ENCODE results near the gene SGPP1. TPM values are rescaled to one million over a fixed set of nuclear protein-coding genes. Genes with fewer than 3 reads are reported as not detected.
"Not testable (repeated sequence)": the region's sequence is repeated elsewhere in the genome, so short reads cannot be mapped to it uniquely, and the experiment has no call there.

Gene SGPP1, protein sequence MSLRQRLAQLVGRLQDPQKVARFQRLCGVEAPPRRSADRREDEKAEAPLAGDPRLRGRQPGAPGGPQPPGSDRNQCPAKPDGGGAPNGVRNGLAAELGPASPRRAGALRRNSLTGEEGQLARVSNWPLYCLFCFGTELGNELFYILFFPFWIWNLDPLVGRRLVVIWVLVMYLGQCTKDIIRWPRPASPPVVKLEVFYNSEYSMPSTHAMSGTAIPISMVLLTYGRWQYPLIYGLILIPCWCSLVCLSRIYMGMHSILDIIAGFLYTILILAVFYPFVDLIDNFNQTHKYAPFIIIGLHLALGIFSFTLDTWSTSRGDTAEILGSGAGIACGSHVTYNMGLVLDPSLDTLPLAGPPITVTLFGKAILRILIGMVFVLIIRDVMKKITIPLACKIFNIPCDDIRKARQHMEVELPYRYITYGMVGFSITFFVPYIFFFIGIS
- 15.1 TPM for total RNA-seq

GRCh38 chr14:63727736-63728728 is at the start of gene SGPP1:
Gene SGPP1, minus strand, starts transcription at chr14:63728065. Its CDS starts 121 bp downstream, at chr14:63727944.
- peak; percentile 56 to 90 (median 88) for DNase-seq (ENCODE audit: low read depth in 2 of 3, low spot score in 2 of 3)

- no peak for DNase-seq (ENCODE audit: low read depth in 2 of 3, low spot score in 2 of 3)
Observed at GRCh38 chr14:63777024-63777423, 49.2 kb upstream of the SGPP1 start.

- DNase-seq (ENCODE audit: low read depth in 2 of 3, low spot score in 2 of 3): no peak
Observed at GRCh38 chr14:63773504-63773903, 45.6 kb upstream of the SGPP1 start.

GRCh38 chr14:63770187-63770807 is 42.4 kb upstream of the SGPP1 start:
- DNase-seq (ENCODE audit: low read depth in 2 of 3, low spot score in 2 of 3): peak; percentile 25 to 81 (median 51)

DNA sequence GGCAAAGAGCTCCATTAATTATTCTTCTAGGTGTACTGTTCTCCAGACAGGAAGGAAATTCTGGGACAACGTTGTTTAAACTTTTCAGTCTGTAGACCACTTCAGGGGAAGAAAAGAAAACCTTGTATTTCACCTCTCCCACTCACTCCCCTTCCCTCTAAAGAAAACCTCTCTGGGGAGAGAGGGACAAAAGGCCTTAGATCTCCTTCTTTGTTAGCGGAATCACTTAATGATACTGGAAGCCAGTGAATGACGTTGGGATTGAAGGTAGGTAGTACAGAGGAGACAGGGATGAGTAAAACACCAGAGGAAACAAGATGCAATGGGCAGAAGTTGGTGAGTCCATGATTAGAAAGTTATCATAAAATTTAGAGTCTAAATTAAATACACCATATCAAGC is 38.7 kb upstream of the SGPP1 start:
- no peak for DNase-seq (ENCODE audit: low read depth in 2 of 3, low spot score in 2 of 3)

- no peak for DNase-seq (ENCODE audit: low read depth in 2 of 3, low spot score in 2 of 3)
Observed at GRCh38 chr14:63764620-63765139, 36.8 kb upstream of the SGPP1 start.

DNA sequence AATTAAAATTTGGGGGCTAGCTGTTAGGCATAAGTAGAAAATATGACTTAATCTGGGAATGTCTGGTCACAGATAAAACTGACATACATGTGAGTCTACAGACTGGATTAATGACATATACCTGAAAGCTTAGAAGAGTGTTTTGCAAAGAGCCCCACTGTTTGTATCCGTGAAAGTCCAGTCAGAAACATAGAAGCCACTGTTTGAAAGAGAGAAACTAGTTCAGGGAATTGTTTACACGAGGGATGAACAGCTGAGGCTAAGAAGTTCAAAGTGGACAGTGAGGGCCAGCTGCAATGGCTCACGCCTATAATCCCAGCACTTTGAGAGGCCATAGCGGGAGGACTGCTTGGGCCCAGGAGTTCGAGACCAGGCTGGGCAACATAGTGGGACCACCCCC is 36.2 kb upstream of the SGPP1 start:
- DNase-seq (ENCODE audit: low read depth in 2 of 3, low spot score in 2 of 3): no peak

GRCh38 chr14:63761351-63762117 is 33.7 kb upstream of the SGPP1 start:
- DNase-seq (ENCODE audit: low read depth in 2 of 3, low spot score in 2 of 3): no peak

GRCh38 chr14:63760014-63760413 is 32.1 kb upstream of the SGPP1 start:
- no peak for DNase-seq (ENCODE audit: low read depth in 2 of 3, low spot score in 2 of 3)

- peak in 1 of 3 donors; percentile 38 for DNase-seq (ENCODE audit: low read depth in 2 of 3, low spot score in 2 of 3)
Observed at GRCh38 chr14:63759456-63759855, 31.6 kb upstream of the SGPP1 start.

- DNase-seq (ENCODE audit: low read depth in 2 of 3, low spot score in 2 of 3): no peak
Observed at GRCh38 chr14:63757211-63757610, 29.3 kb upstream of the SGPP1 start.

GRCh38 chr14:63752449-63753169 is 24.7 kb upstream of the SGPP1 start:
- peak in 1 of 3 donors; percentile 33 for DNase-seq (ENCODE audit: low read depth in 2 of 3, low spot score in 2 of 3)

GRCh38 chr14:63751076-63751475 is 23.2 kb upstream of the SGPP1 start:
- DNase-seq (ENCODE audit: low read depth in 2 of 3, low spot score in 2 of 3): not testable (repeated sequence)

DNA sequence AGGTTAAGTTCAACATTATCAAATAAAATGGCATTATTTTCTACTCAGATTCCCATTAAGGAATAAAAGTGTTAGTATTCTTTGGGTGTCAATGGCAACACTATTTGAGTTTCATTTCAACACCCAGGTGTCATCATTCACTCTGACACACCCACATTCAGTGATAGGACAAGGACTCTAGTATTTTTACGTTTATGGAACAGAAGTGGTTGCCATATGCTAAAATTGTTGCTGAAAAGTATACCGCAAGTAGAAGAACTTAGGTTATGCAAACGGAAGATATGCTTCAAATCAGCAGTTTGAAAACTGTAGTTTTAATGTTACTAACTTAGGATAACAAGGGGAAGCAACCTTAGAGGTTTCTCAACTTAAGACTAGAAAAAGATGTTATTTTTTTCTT is 20.0 kb upstream of the SGPP1 start:
- no peak for DNase-seq (ENCODE audit: low read depth in 2 of 3, low spot score in 2 of 3)

DNA sequence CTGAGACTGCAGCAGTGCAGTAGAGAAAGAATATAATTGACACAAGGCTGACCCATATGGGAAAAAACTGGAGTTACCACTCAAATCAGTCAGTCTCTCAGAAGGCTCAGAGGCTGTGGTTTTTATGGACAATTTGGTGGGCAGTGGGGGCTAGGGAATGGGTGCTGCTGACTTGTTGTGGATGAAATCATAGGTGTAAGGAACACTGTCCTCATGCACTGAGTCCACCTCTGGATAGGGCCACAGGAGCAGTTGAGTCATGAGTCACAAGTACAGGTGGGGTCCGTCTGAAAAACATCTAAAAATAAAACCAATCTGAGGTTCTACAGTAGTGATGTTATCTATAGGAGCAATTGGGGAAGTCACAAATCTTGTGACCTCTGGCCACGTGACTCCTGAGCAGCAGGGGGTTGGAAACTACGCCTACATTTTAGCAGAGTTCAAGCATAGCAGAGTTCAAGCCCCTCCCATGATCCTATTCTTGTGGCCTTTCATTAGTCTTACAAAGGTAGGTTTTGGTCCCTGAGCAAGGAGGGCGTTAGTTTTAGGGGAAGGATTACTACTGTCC is 18.1 kb upstream of the SGPP1 start:
- DNase-seq (ENCODE audit: low read depth in 2 of 3, low spot score in 2 of 3): peak in 2 of 3 donors; percentile 41 to 58

DNA sequence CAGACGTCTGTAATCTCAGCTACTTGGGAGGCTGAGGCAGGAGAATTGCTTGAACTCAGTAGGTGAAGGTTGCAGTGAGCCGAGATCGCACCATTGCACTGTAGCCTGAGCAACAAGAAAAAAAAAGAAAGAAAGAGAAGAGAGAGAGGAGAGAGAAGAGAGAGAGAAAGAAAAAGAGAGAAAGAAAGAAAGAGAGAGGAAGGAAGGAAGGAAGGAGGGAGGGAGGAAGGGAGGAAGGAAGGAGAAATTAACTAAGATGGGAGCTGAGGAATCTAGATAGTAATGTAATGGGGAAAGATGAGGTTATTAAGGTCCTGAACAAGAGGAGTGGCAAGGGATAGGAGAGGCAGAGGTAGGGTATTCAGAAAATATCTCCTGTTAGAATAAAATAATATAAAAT is 17.4 kb upstream of the SGPP1 start:
- no peak for DNase-seq (ENCODE audit: low read depth in 2 of 3, low spot score in 2 of 3)

DNA sequence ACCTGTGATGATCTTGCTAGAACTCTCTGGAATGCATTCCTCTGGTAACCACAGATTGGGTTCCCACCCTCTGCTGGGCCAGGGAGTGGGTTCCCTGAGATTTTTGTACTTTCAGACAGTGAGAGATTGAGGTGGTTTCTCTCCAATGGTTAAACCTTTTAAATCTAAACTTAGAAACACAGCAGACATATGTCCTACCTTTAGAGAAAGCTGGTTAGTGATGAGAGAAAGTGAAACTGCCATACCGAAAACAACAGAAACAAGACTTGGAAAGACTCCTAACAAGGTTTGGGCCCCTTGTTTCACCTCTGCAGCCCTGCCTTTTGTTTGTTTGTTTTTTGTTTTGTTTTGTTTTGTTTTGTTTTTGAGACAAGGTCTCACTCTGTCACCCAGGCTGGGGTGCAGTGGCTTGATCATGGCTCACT is 9.7 kb upstream of the SGPP1 start:
- no peak for DNase-seq (ENCODE audit: low read depth in 2 of 3, low spot score in 2 of 3)

DNA sequence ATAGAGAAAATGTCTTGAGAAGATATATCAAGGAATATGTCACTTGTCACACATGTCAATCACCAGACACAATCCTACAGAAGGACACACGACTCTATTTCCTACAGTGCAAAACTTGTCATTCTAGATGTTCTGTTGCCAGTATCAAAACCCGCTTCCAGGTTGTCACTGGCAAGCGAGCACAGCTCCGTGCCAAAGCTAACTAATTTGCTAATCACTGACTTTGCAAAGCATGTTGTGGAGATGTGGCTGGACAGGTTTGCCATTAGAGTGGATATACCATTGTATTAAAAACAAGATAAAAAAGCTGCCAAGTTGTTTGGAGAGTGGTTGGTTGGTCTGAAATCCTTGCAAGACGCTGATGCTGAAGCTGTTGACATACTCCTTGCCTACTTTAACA is 7.9 kb upstream of the SGPP1 start:
- no peak for DNase-seq (ENCODE audit: low read depth in 2 of 3, low spot score in 2 of 3)

GRCh38 chr14:63730659-63731058 is 2.8 kb upstream of the SGPP1 start:
- DNase-seq (ENCODE audit: low read depth in 2 of 3, low spot score in 2 of 3): no peak

Data from hematopoietic multipotent progenitor cell (in vitro differentiated cells).